ENCODE data around the gene MEAF6.

- TF ChIP-seq POLR2A (IDR thresholded peaks at IDR 0.05) (no peak), CTCF (IDR thresholded peaks at IDR 0.05) (no peak)
Observed at GRCh38 chr1:37464443-37464842, 50.1 kb downstream of the MEAF6 start.

All from Peyer's patch (tissue), 4 donors.